OCI-LY1 (cell line): ENCODE results near the gene DNHD1.

Experiments used
- H2AFZ ChIP-seq: fragments of 200-600 bp; sonication (generic), shearing (Covaris generic); 2 replicates; pipeline ENCODE4 v1.6.0; 2014; ENCODE audit warnings: antibody characterized with exemption, mild to moderate bottlenecking, low read length
- H3F3A ChIP-seq: fragments of 200-600 bp; sonication (generic), shearing (Covaris generic); 2 replicates; pipeline ENCODE4 v1.6.0; 2014; ENCODE audit warnings: mild to moderate bottlenecking, antibody characterized with exemption, low read length, moderate library complexity; ENCODE audit not compliant: insufficient read depth
- H3K27ac ChIP-seq: fragments of 200-600 bp; sonication (generic); 2 replicates; pipeline ENCODE4 v1.5.1; 2014; ENCODE audit warnings: low read length, mixed run types, mild to moderate bottlenecking, low read depth; ENCODE audit not compliant: poor library complexity, severe bottlenecking
- H3K27me3 ChIP-seq: fragments of 200-600 bp; sonication (generic); 2 replicates; pipeline ENCODE4 v1.6.0; 2014; ENCODE audit warnings: antibody characterized with exemption, mild to moderate bottlenecking, low read length, moderate library complexity; ENCODE audit not compliant: insufficient read depth
- H3K36me3 ChIP-seq: fragments of 200-600 bp; sonication (generic); 2 replicates; pipeline ENCODE4 v1.6.1; 2014; ENCODE audit warnings: mild to moderate bottlenecking, antibody characterized with exemption, low read length, moderate library complexity, mixed read lengths; ENCODE audit not compliant: insufficient read depth
- H3K4me1 ChIP-seq: fragments of 200-600 bp; sonication (generic); 2 replicates; pipeline ENCODE4 v1.5.1; 2014; ENCODE audit warnings: mild to moderate bottlenecking, low read length, moderate library complexity; ENCODE audit not compliant: insufficient read depth, severe bottlenecking
- H3K4me2 ChIP-seq: fragments of 200-600 bp; sonication (generic), shearing (Covaris generic); 2 replicates; pipeline ENCODE4 v1.6.1; 2014; ENCODE audit warnings: low read length
- H3K4me3 ChIP-seq: fragments of 200-600 bp; sonication (generic); 2 replicates; pipeline ENCODE4 v1.5.1; 2014; ENCODE audit warnings: low read length, low read depth, mild to moderate bottlenecking, mixed read lengths; ENCODE audit not compliant: poor library complexity, severe bottlenecking
- H3K79me2 ChIP-seq: fragments of 200-600 bp; shearing (Covaris generic); 2 replicates; pipeline ENCODE4 v1.6.1; 2016; ENCODE audit warnings: mixed run types, low read length, mixed read lengths; ENCODE audit not compliant: insufficient read depth
- H3K9ac ChIP-seq: fragments of 200-600 bp; sonication (generic), shearing (Covaris generic); 2 replicates; pipeline ENCODE4 v1.6.1; 2014; ENCODE audit warnings: mild to moderate bottlenecking, low read length, mixed read lengths
- H3K9me2 ChIP-seq: fragments of 200-600 bp; sonication (generic), shearing (Covaris generic); 2 replicates; pipeline ENCODE4 v1.6.1; 2014; ENCODE audit warnings: low read depth, mild to moderate bottlenecking, low read length, mixed read lengths
- H3K9me3 ChIP-seq: fragments of 200-600 bp; shearing (Covaris generic); 2 replicates; pipeline ENCODE4 v1.6.1; 2014; ENCODE audit warnings: low read length, mixed read lengths
- H4K20me1 ChIP-seq: fragments of 200-600 bp; sonication (generic), shearing (Covaris generic); 2 replicates; pipeline ENCODE4 v1.6.0; 2016; ENCODE audit warnings: mild to moderate bottlenecking, low read length; ENCODE audit not compliant: insufficient read depth
- CTCF ChIP-seq: fragments of 200-600 bp; sonication (generic), shearing (Covaris generic); IDR thresholded peaks from 2 replicates; pipeline ENCODE4 v1.5.1; 2017; ENCODE audit warnings: mild to moderate bottlenecking, antibody characterized with exemption, low read length, moderate library complexity, mixed read lengths
- EZH2 ChIP-seq: fragments of 200-600 bp; sonication (generic), shearing (Covaris generic); IDR thresholded peaks from 2 replicates; pipeline ENCODE4 v1.8.0; 2017; ENCODE audit warnings: borderline replicate concordance, mixed run types, mild to moderate bottlenecking, antibody characterized with exemption, low read length, moderate library complexity, mixed read lengths

The DNHD1 gene

GRCh38 chr11:6603287-6604080 is 106.4 kb downstream of the DNHD1 start, which contains the start of the genes ILK and RRP8:
Gene ILK (plus strand): TSS chr11:6603774. CDS start chr11:6604272, 498 bp downstream.
Gene RRP8 (minus strand): TSS chr11:6603616. CDS start chr11:6603502, 114 bp downstream.
- peaks cover 48% of the 10 kb centered on the region for H3K4me1 ChIP-seq
- TF ChIP-seq EZH2 (no peak), CTCF (no peak)
- peaks cover 44% of the 10 kb centered on the region for H3K36me3 ChIP-seq
- H4K20me1 ChIP-seq, result no peaks in the 10 kb centered on the region
- peak within 1 kb of the TSS; percentile 58 for H3K27ac ChIP-seq
- peak within 1 kb of the TSS; percentile 93 for H3K9ac ChIP-seq
- no peaks in the 10 kb centered on the region for H3K9me2 ChIP-seq
- no peaks in the 10 kb centered on the region for H3K9me3 ChIP-seq
- H3K4me2 ChIP-seq, result peak within 1 kb of the TSS; percentile 90
- peaks cover 4% of the 10 kb centered on the region; the same call in 1 of the 2 replicates for H3F3A ChIP-seq
- H3K27me3 ChIP-seq, result no peaks in the 10 kb centered on the region
- no peak within 1 kb of the TSS for H2AFZ ChIP-seq
- H3K4me3 ChIP-seq, result peak within 1 kb of the TSS; percentile 71
- H3K79me2 ChIP-seq, result peaks cover 19% of the 10 kb centered on the region

- TF ChIP-seq CTCF (peak; percentile 45; the same call in 1 of the 2 replicates), EZH2 (no peak)
- H3K4me3 ChIP-seq, result peak overlapping the region; percentile 71
Measured at GRCh38 chr11:6604081-6604626, 107.1 kb downstream of the DNHD1 start.

GRCh38 chr11:6604790-6605189 is 107.7 kb downstream of the DNHD1 start:
- Histone ChIP-seq H3K4me3 (peak overlapping the region; percentile 71), H3K4me1 (peaks cover 48% of the 10 kb centered on the region), H2AFZ (no peak overlapping the region), H3K9ac (peak overlapping the region; percentile 93), H3K36me3 (peaks cover 44% of the 10 kb centered on the region), H3K27ac (peak overlapping the region; percentile 58), H3K4me2 (peak overlapping the region; percentile 90), H3F3A (peaks cover 4% of the 10 kb centered on the region; the same call in 1 of the 2 replicates), H3K27me3 (no peaks in the 10 kb centered on the region), H3K9me2 (no peaks in the 10 kb centered on the region), H3K9me3 (no peaks in the 10 kb centered on the region), H4K20me1 (no peaks in the 10 kb centered on the region), H3K79me2 (peaks cover 19% of the 10 kb centered on the region)
- TF ChIP-seq EZH2 (no peak), CTCF (no peak)

More at GRCh38 chr11:6604081-6604626, 107.1 kb downstream of the DNHD1 start:
- peaks cover 48% of the 10 kb centered on the region for H3K4me1 ChIP-seq
- H3K9me3 ChIP-seq, result no peaks in the 10 kb centered on the region
- peak overlapping the region; percentile 93 for H3K9ac ChIP-seq
- H3K27me3 ChIP-seq, result no peaks in the 10 kb centered on the region
- peaks cover 19% of the 10 kb centered on the region for H3K79me2 ChIP-seq
- H2AFZ ChIP-seq, result no peak overlapping the region
- peaks cover 44% of the 10 kb centered on the region for H3K36me3 ChIP-seq
- peak overlapping the region; percentile 58 for H3K27ac ChIP-seq
- peak overlapping the region; percentile 90 for H3K4me2 ChIP-seq
- no peaks in the 10 kb centered on the region for H4K20me1 ChIP-seq
- H3F3A ChIP-seq, result peaks cover 4% of the 10 kb centered on the region; the same call in 1 of the 2 replicates
- no peaks in the 10 kb centered on the region for H3K9me2 ChIP-seq
